ENCODE data around the gene FBXL15.

Gene FBXL15

GRCh38 chr10:102409604-102410428, 10.8 kb upstream of the FBXL15 start:
- H3K36me3 ChIP-seq = no peaks in the 10 kb centered on the region
- H3K27me3 ChIP-seq = peaks cover 0 to 88% of the 10 kb centered on the region in 2 donors
- H3K4me3 ChIP-seq = peak overlapping the region in 1 of 2 donors; percentile 43
- TF ChIP-seq, protein P1, sequence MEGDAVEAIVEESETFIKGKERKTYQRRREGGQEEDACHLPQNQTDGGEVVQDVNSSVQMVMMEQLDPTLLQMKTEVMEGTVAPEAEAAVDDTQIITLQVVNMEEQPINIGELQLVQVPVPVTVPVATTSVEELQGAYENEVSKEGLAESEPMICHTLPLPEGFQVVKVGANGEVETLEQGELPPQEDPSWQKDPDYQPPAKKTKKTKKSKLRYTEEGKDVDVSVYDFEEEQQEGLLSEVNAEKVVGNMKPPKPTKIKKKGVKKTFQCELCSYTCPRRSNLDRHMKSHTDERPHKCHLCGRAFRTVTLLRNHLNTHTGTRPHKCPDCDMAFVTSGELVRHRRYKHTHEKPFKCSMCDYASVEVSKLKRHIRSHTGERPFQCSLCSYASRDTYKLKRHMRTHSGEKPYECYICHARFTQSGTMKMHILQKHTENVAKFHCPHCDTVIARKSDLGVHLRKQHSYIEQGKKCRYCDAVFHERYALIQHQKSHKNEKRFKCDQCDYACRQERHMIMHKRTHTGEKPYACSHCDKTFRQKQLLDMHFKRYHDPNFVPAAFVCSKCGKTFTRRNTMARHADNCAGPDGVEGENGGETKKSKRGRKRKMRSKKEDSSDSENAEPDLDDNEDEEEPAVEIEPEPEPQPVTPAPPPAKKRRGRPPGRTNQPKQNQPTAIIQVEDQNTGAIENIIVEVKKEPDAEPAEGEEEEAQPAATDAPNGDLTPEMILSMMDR (IDR thresholded peaks at IDR 0.05) = no peak
- no peak for DNase-seq
- peaks cover 0 to 26% (median 14%) of the 10 kb centered on the region in 4 donors for H3K4me1 ChIP-seq
- intact Hi-C loops (cut with DNase I; ENCODE audit: low total_unique reads) = no loop called here
- H3K27ac ChIP-seq = no peak overlapping the region
- no peaks in the 10 kb centered on the region for H3K9me3 ChIP-seq

DNA sequence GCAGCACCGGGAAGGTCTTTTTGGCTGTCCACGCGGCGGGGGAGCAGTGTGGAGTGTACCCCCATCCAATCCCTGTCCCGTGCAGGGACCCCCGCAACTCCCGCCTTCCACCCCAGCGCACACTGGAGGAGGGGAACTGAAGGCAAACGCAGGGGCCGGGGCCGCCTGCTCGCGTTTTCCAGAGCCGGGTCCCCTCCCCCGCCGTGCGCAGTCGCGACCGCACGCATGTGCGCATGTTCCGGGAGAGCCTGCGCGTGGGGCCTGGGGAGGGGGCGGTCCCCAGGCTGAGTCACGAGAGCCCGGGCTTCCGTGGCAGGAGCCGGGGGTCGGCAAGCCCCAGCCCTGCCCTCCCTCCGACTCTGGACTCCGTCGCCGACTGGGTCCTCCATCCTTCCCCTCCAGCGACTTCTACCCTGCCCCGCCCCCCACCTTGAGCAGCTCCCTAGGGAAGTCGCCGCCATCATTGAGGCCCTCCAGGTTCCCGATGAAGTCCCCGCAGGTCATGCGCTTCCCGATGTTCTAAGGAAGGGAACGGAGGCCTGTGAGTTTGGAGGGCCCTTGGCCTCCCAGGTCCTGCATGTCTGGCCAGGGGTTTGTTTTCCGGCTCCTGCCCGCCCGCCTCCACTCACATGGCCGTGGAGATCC, 10.1 kb upstream of the FBXL15 start:
- no peak for DNase-seq
- intact Hi-C loops (cut with DNase I; ENCODE audit: low total_unique reads) = no loop called here
- peaks cover 0 to 95% of the 10 kb centered on the region in 2 donors for H3K27me3 ChIP-seq
- TF ChIP-seq, protein P1 (IDR thresholded peaks at IDR 0.05) = no peak
- H3K27ac ChIP-seq = no peak overlapping the region
- H3K4me1 ChIP-seq = peaks cover 0 to 26% (median 14%) of the 10 kb centered on the region in 4 donors
- no peak overlapping the region for H3K4me3 ChIP-seq
- no peaks in the 10 kb centered on the region for H3K9me3 ChIP-seq
- no peaks in the 10 kb centered on the region for H3K36me3 ChIP-seq

GRCh38 chr10:102411341-102412255, 9.0 kb upstream of the FBXL15 start:
- no peaks in the 10 kb centered on the region for H3K9me3 ChIP-seq
- no peak for DNase-seq
- peaks cover 0 to 99% of the 10 kb centered on the region in 2 donors for H3K27me3 ChIP-seq
- TF ChIP-seq, protein P1 (IDR thresholded peaks at IDR 0.05) = no peak
- intact Hi-C loops (cut with DNase I; ENCODE audit: low total_unique reads) = no loop called here
- H3K4me1 ChIP-seq = peaks cover 0 to 26% (median 14%) of the 10 kb centered on the region in 4 donors
- H3K27ac ChIP-seq = no peak overlapping the region
- no peak overlapping the region for H3K4me3 ChIP-seq
- no peaks in the 10 kb centered on the region for H3K36me3 ChIP-seq

GRCh38 chr10:102412293-102412692, 8.3 kb upstream of the FBXL15 start:
- no peak overlapping the region for H3K4me3 ChIP-seq
- H3K27ac ChIP-seq = no peak overlapping the region
- H3K36me3 ChIP-seq = no peaks in the 10 kb centered on the region
- H3K27me3 ChIP-seq = peaks cover 0 to 99% of the 10 kb centered on the region in 2 donors
- TF ChIP-seq, protein P1 (IDR thresholded peaks at IDR 0.05) = no peak
- no peaks in the 10 kb centered on the region for H3K9me3 ChIP-seq
- DNase-seq = no peak
- H3K4me1 ChIP-seq = peaks cover 0 to 26% (median 14%) of the 10 kb centered on the region in 4 donors
- intact Hi-C loops (cut with DNase I; ENCODE audit: low total_unique reads) = no loop called here

DNA sequence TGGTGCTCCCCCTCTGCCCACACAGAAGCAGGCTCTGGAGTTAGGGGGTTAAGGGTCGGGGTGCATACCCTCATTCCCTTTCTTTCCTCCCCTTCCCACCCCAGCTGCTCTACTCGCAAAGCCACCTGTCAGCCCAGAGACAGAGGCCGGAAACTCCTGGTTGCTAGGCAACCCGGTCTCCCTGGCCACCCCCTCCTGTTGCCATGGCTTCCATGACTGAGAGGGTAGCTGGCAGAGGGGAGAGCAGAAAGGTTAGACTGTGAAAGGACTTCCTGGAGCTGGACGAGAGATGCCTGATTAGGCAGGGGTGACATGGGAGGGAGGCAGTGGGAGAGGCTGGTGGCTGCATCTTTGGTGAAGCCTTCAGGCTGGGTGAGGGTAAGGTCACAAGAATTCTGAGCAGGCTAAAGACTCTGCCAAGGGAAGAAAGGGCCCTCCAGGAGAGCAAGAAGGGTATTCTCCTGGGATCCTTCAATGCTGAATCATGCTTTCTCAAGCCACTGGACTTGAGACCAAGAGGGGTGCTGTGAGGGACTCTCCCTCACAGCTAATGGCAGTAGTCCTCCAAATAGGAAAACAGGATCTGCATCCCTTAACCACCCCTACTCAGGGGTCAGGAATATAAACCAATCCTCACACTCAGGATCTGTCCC, 7.5 kb upstream of the FBXL15 start:
- intact Hi-C loops (cut with DNase I; ENCODE audit: low total_unique reads) = no loop called here
- H3K27me3 ChIP-seq = peaks cover 0 to 97% of the 10 kb centered on the region in 2 donors
- DNase-seq = no peak
- H3K27ac ChIP-seq = no peak overlapping the region
- H3K9me3 ChIP-seq = no peaks in the 10 kb centered on the region
- no peaks in the 10 kb centered on the region for H3K36me3 ChIP-seq
- TF ChIP-seq, protein P1 (IDR thresholded peaks at IDR 0.05) = no peak
- H3K4me3 ChIP-seq = no peak overlapping the region
- H3K4me1 ChIP-seq = peaks cover 0 to 26% (median 14%) of the 10 kb centered on the region in 4 donors

Measured in tibial artery (tissue), 4 donors.